Lung (tissue), 12 donors: ENCODE results near the gene METTL3. TPM values are rescaled to one million over a fixed set of nuclear protein-coding genes. Genes with fewer than 3 reads are reported as not detected.
A peak's percentile ranks its signal among the peaks of the same experiment; 100 is the strongest.
"Not testable (repeated sequence)": the region's sequence is repeated elsewhere in the genome, so short reads cannot be mapped to it uniquely, and the experiment has no call there.

Experiments used
- ATAC-seq: fragments of 200-7000 bp; cut with Tn5 transposase; one replicate; pipeline ENCODE4 v1.9.1; 2020; ENCODE audit warnings: moderate number of reproducible peaks; ENCODE audit not compliant: insufficient read depth, low FRiP score
- DNase-seq, 3 donors: peaks; one replicate each; pipeline ENCODE4 v3.0.0-alpha.2; 2013 to 2017
- H3K27ac ChIP-seq, 2 donors: one replicate each; pipeline ENCODE4 v1.5.1; 2013; ENCODE audit warnings: mild to moderate bottlenecking in 2 of 2, moderate library complexity in 2 of 2, control low read depth in 1 of 2, inconsistent platforms in 1 of 2, low read depth in 1 of 2, low read length in 1 of 2
- H3K27me3 ChIP-seq, 3 donors: one replicate each; pipeline ENCODE4 v1.5.1; 2013; ENCODE audit warnings: low read length in 2 of 3; ENCODE audit not compliant: control insufficient read depth in 3 of 3, insufficient read depth in 3 of 3
- H3K36me3 ChIP-seq, 4 donors: one replicate each; pipeline ENCODE4 v1.5.1; 2013; ENCODE audit warnings: low read length in 4 of 4, mild to moderate bottlenecking in 1 of 4, moderate library complexity in 1 of 4; ENCODE audit not compliant: control insufficient read depth in 4 of 4, insufficient read depth in 4 of 4
- H3K4me1 ChIP-seq, 5 donors: one replicate each; pipeline ENCODE4 v1.5.1; 2013; ENCODE audit warnings: low read length in 5 of 5, mild to moderate bottlenecking in 2 of 5, moderate library complexity in 1 of 5; ENCODE audit not compliant: control insufficient read depth in 5 of 5, insufficient read depth in 5 of 5
- H3K4me3 ChIP-seq: one replicate; pipeline ENCODE4 v1.5.1; 2013; ENCODE audit warnings: mild to moderate bottlenecking, control low read depth, moderate library complexity
- H3K9ac ChIP-seq, 2 donors: one replicate each; pipeline ENCODE4 v1.5.1; 2013; ENCODE audit warnings: low read length in 2 of 2, control low read depth in 1 of 2; ENCODE audit not compliant: insufficient read depth in 1 of 2
- H3K9me3 ChIP-seq, 4 donors: one replicate each; pipeline ENCODE4 v1.5.1; 2013; ENCODE audit warnings: low read length in 3 of 4, mild to moderate bottlenecking in 1 of 4, moderate library complexity in 1 of 4; ENCODE audit not compliant: control insufficient read depth in 4 of 4, insufficient read depth in 3 of 4
- WGBS, 2 donors: extraction: QIAGEN DNeasy Blood & Tissue Kit; methylation state at CpG; one replicate each; pipeline ENCODE4 v1.1.7; 2013; 5-methylcytosine and 5-hydroxymethylcytosine counted together
- polyA plus RNA-seq, 2 donors: library from polyadenylated mRNA; stranded (reverse); fragments of 200-250 nt; gene quantifications; one replicate each; pipeline ENCODE4 v1.2.1, GENCODE V29; 2013
- total RNA-seq, 2 donors: library from RNA; depleted of rRNA in 1 of 2; stranded (reverse); fragments of >200 nt in 1 of 2; gene quantifications; one replicate each; pipeline ENCODE4 v1.2.1, GENCODE V29; 2014 to 2021
- TF ChIP-seq, protein P1 (sequence below): IDR thresholded peaks from 2 replicates; pipeline ENCODE4 v1.5.1; 2012; ENCODE audit warnings: mild to moderate bottlenecking; ENCODE audit errors: control extremely low read depth, extremely low read depth
- donor health status: control.
- donor health status: control.
- donor health status: Bipolar disorder and iron deficiency.
- donor health status: healthy.
- donor health status: DM: yes; HTN: yes; CAD: no.

METTL3 gene
- total and polyA plus RNA-seq, 4 donors: 34.6 to 77.2 (median 44.4) TPM

DNA sequence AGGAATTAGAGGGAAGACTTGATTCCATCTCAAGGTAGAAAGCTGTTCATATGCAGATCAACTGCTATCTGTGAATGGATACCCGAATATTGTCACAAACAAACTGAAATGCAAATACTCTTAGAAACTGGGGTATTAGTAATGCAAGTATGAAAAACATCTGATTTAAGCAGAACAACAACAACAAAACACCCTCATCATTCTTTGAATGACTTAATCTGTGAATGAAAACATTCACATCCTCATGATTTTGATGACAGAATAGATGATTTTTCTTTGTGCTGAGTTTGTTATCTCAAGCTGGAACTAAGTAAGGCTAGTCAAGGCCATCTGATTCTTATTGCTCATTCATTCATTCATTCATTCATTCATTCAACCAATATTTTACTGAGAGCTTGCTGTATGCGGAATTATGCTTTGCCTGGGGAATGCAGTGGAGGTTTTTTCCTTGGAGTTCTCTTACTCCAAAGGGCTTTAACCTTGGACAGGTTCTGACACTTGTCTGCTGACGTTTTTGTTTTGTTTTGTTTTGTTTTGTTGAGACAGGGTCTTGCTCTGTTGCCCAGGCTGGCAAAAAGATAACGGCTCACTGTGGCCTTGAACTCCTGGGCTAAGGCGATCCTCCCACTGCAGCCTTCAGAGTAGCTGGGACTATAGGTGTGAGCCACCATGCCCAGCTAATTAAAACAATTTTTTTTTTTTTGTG lies 45.4 kb upstream of the METTL3 start:
- DNase-seq: no peak
- no peaks in the 10 kb centered on the region for H3K27me3 ChIP-seq
- TF ChIP-seq, protein P1, sequence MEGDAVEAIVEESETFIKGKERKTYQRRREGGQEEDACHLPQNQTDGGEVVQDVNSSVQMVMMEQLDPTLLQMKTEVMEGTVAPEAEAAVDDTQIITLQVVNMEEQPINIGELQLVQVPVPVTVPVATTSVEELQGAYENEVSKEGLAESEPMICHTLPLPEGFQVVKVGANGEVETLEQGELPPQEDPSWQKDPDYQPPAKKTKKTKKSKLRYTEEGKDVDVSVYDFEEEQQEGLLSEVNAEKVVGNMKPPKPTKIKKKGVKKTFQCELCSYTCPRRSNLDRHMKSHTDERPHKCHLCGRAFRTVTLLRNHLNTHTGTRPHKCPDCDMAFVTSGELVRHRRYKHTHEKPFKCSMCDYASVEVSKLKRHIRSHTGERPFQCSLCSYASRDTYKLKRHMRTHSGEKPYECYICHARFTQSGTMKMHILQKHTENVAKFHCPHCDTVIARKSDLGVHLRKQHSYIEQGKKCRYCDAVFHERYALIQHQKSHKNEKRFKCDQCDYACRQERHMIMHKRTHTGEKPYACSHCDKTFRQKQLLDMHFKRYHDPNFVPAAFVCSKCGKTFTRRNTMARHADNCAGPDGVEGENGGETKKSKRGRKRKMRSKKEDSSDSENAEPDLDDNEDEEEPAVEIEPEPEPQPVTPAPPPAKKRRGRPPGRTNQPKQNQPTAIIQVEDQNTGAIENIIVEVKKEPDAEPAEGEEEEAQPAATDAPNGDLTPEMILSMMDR: no peak
- no peak overlapping the region for H3K4me3 ChIP-seq
- H3K9ac ChIP-seq: no peak overlapping the region
- H3K27ac ChIP-seq: peak overlapping the region in 1 of 2 donors; percentile 10
- H3K4me1 ChIP-seq: peaks cover 0 to 5% (median 0%) of the 10 kb centered on the region in 5 donors
- no peaks in the 10 kb centered on the region for H3K9me3 ChIP-seq
- ATAC-seq: no peak
- 71 to 73% methylated on average over 5 of the region's 5 CpGs for whole genome bisulfite sequencing, 2 donors
- H3K36me3 ChIP-seq: no peaks in the 10 kb centered on the region

DNA sequence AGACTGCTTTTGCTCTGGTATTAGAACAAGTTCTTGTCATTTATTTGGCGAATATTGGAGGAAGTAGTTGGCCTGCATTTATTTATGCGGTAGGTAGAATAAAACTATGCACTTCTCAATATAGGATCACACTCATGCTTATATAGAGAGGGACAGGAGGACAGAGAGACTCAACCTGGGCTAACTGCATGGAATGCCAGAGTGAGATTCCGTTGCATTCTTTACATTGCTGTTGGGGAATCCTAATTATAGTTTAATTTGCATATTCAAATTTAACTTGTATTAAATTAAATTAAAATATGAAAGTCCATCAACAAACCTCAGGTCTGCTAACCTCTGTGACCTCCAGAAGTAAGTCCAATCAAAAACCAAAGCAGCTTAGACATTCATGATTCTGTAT lies 42.1 kb upstream of the METTL3 start:
- peaks cover 0 to 5% (median 0%) of the 10 kb centered on the region in 5 donors for H3K4me1 ChIP-seq
- 93 to 95% methylated on average over 3 of the region's 3 CpGs for WGBS, 2 donors
- no peak overlapping the region for H3K4me3 ChIP-seq
- H3K9me3 ChIP-seq: no peaks in the 10 kb centered on the region
- no peak overlapping the region for H3K9ac ChIP-seq
- no peaks in the 10 kb centered on the region for H3K36me3 ChIP-seq
- no peak for ATAC-seq
- DNase-seq: no peak
- H3K27me3 ChIP-seq: no peaks in the 10 kb centered on the region
- no peak overlapping the region for H3K27ac ChIP-seq
- TF ChIP-seq, protein P1: no peak

GRCh38 chr14:21544588-21544987 lies 33.4 kb upstream of the METTL3 start:
- H3K27me3 ChIP-seq, H3K9me3 ChIP-seq, ATAC-seq, H3K27ac ChIP-seq, H3K9ac ChIP-seq, DNase-seq, H3K36me3 ChIP-seq, H3K4me3 ChIP-seq: not testable (repeated sequence)
- WGBS, 2 donors: 84 to 90% methylated on average over 7 of the region's 7 CpGs
- H3K4me1 ChIP-seq: peaks cover 0 to 13% (median 0%) of the 10 kb centered on the region in 5 donors

- H3K36me3 ChIP-seq: no peaks in the 10 kb centered on the region
- no peak for DNase-seq
- no peaks in the 10 kb centered on the region for H3K9me3 ChIP-seq
- no peak overlapping the region for H3K27ac ChIP-seq
- WGBS, 2 donors: 55 to 62% methylated on average over 5 of the region's 5 CpGs
- no peak overlapping the region for H3K4me3 ChIP-seq
- peaks cover 0 to 2% (median 0%) of the 10 kb centered on the region in 3 donors for H3K27me3 ChIP-seq
- peaks cover 0 to 13% (median 0%) of the 10 kb centered on the region in 5 donors for H3K4me1 ChIP-seq
- H3K9ac ChIP-seq: no peak overlapping the region
- TF ChIP-seq, protein P1: no peak
- ATAC-seq: no peak
These were observed 32.8 kb upstream of the METTL3 start for GRCh38 chr14:21543963-21544362.
